Transverse colon (tissue), 3 donors: ENCODE measurements around the gene LRRC8C.

Experiments used
- CTCF ChIP-seq, 5 experiments: fragments of 200-600 bp in 3 of 5; fragments of 450-650 bp in 2 of 5; sonication (generic) in 3 of 5; IDR thresholded peaks; 1 replicate in 2 of 5; 2 replicates in 3 of 5; pipeline ENCODE4 v1.5.1; 2016 to 2017; ENCODE audit warnings: antibody characterized with exemption in 5 of 5, inconsistent platforms in 3 of 5, mild to moderate bottlenecking in 2 of 5, moderate library complexity in 1 of 5
- EP300 ChIP-seq: sonication (generic); formaldehyde crosslinking; IDR thresholded peaks from one replicate; pipeline ENCODE4 v1.6.1; 2017; ENCODE audit warnings: antibody characterized with exemption, low read depth
- POLR2A ChIP-seq: fragments of 450-650 bp; IDR thresholded peaks from one replicate; pipeline ENCODE4 v1.6.1; 2016; ENCODE audit warnings: antibody characterized with exemption, mild to moderate bottlenecking, moderate library complexity

- TF ChIP-seq CTCF (IDR thresholded peaks at IDR 0.05) (no peak), POLR2A (no peak), EP300 (no peak)
Measured at GRCh38 chr1:89659322-89660081, 26.6 kb downstream of the LRRC8C start.
